GM18526 (cell line): ENCODE results near the gene IL1RAPL1.

Experiments
- POLR2A ChIP-seq: IDR thresholded peaks from 3 replicates; pipeline ENCODE4 v1.6.1; 2011; ENCODE audit not compliant: insufficient read length; ENCODE audit errors: extremely low read depth

Gene IL1RAPL1

GRCh38 chrX:29071525-29072320, 484.5 kb downstream of the IL1RAPL1 start:
- no peak for TF ChIP-seq POLR2A

- no peak for TF ChIP-seq POLR2A
Observed at GRCh38 chrX:29082558-29082957, 495.3 kb downstream of the IL1RAPL1 start.

GRCh38 chrX:29083823-29084222, 496.6 kb downstream of the IL1RAPL1 start:
- no peak for TF ChIP-seq POLR2A

- no peak for TF ChIP-seq POLR2A
Observed at GRCh38 chrX:29090811-29091210, 503.6 kb downstream of the IL1RAPL1 start.

- TF ChIP-seq POLR2A, result no peak
Observed at GRCh38 chrX:29107231-29107630, 520.0 kb downstream of the IL1RAPL1 start.

- no peak for TF ChIP-seq POLR2A
Observed at GRCh38 chrX:29110041-29110440, 522.8 kb downstream of the IL1RAPL1 start.

- TF ChIP-seq POLR2A, result no peak
Observed at GRCh38 chrX:29113221-29113620, 526.0 kb downstream of the IL1RAPL1 start.

GRCh38 chrX:29130905-29131304, 543.7 kb downstream of the IL1RAPL1 start:
- no peak for TF ChIP-seq POLR2A

- no peak for TF ChIP-seq POLR2A
Observed at GRCh38 chrX:29136904-29137303, 549.7 kb downstream of the IL1RAPL1 start.

GRCh38 chrX:29138003-29138402, 550.8 kb downstream of the IL1RAPL1 start:
- no peak for TF ChIP-seq POLR2A

- no peak for TF ChIP-seq POLR2A
Observed at GRCh38 chrX:29143356-29143755, 556.1 kb downstream of the IL1RAPL1 start.

- no peak for TF ChIP-seq POLR2A
Observed at GRCh38 chrX:29143756-29144155, 556.5 kb downstream of the IL1RAPL1 start.

GRCh38 chrX:29145316-29145715, 558.1 kb downstream of the IL1RAPL1 start:
- TF ChIP-seq POLR2A, result no peak

- TF ChIP-seq POLR2A, result no peak
Observed at GRCh38 chrX:29148511-29148910, 561.3 kb downstream of the IL1RAPL1 start.

- no peak for TF ChIP-seq POLR2A
Observed at GRCh38 chrX:29155286-29155685, 568.0 kb downstream of the IL1RAPL1 start.

GRCh38 chrX:29172880-29173279, 585.6 kb downstream of the IL1RAPL1 start:
- TF ChIP-seq POLR2A, result no peak

GRCh38 chrX:29187264-29187663, 600.0 kb downstream of the IL1RAPL1 start:
- TF ChIP-seq POLR2A, result no peak
